ENCODE data around the gene CSPG4. TPM values are rescaled to one million over a fixed set of nuclear protein-coding genes. Genes with fewer than 3 reads are reported as not detected.

Gene CSPG4
- total and polyA plus RNA-seq, 2 of the 13 experiments (the other 11 are each of a cell fraction or from before 2014, with no cell fraction given), result 0.01 to 0.04 TPM

- TF ChIP-seq, protein P1, sequence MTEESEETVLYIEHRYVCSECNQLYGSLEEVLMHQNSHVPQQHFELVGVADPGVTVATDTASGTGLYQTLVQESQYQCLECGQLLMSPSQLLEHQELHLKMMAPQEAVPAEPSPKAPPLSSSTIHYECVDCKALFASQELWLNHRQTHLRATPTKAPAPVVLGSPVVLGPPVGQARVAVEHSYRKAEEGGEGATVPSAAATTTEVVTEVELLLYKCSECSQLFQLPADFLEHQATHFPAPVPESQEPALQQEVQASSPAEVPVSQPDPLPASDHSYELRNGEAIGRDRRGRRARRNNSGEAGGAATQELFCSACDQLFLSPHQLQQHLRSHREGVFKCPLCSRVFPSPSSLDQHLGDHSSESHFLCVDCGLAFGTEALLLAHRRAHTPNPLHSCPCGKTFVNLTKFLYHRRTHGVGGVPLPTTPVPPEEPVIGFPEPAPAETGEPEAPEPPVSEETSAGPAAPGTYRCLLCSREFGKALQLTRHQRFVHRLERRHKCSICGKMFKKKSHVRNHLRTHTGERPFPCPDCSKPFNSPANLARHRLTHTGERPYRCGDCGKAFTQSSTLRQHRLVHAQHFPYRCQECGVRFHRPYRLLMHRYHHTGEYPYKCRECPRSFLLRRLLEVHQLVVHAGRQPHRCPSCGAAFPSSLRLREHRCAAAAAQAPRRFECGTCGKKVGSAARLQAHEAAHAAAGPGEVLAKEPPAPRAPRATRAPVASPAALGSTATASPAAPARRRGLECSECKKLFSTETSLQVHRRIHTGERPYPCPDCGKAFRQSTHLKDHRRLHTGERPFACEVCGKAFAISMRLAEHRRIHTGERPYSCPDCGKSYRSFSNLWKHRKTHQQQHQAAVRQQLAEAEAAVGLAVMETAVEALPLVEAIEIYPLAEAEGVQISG (CRISPR knock-in tag; IDR thresholded peaks at IDR 0.05), result peak; percentile 87
- TF ChIP-seq ZNF136 (CRISPR knock-in tag; IDR thresholded peaks at IDR 0.05; ENCODE audit: low read depth) (peak; percentile 35; the same call in 1 of the 2 replicates), ZFX (CRISPR knock-in tag; IDR thresholded peaks at IDR 0.05; ENCODE audit: low read depth) (peak; percentile 84), PAX8 (CRISPR knock-in tag; IDR thresholded peaks at IDR 0.05; ENCODE audit: borderline replicate concordance) (peak; percentile 98; the same call in 1 of the 2 replicates), ZNF343 (CRISPR knock-in tag; IDR thresholded peaks at IDR 0.05) (peak; percentile 92), KDM6A (CRISPR knock-in tag; IDR thresholded peaks at IDR 0.05; ENCODE audit: low read depth) (no peak), ZKSCAN8 (CRISPR knock-in tag; IDR thresholded peaks at IDR 0.05; ENCODE audit: borderline replicate concordance) (no peak), JUNB (CRISPR knock-in tag; IDR thresholded peaks at IDR 0.05; ENCODE audit: borderline replicate concordance) (no peak), CBX2 (IDR thresholded peaks at IDR 0.05; ENCODE audit: low read depth, low read length) (no peak), CBX2 (CRISPR knock-in tag; IDR thresholded peaks at IDR 0.05; ENCODE audit: low read depth) (no peak), AGO1 (IDR thresholded peaks at IDR 0.05; ENCODE audit: low read depth, low read length, poor library complexity, severe bottlenecking) (peak; percentile 73), NFKB2 (CRISPR knock-in tag; IDR thresholded peaks at IDR 0.05; ENCODE audit: borderline replicate concordance) (peak; percentile 65; the same call in 1 of the 2 replicates), ZNF292 (CRISPR knock-in tag; IDR thresholded peaks at IDR 0.05; ENCODE audit: borderline replicate concordance, low read depth) (peak; percentile 42; the same call in 1 of the 2 replicates), MIER3 (CRISPR knock-in tag; IDR thresholded peaks at IDR 0.05; ENCODE audit: borderline replicate concordance) (0 out of 2 replicates have a peak, but pooled peaks have one; percentile 28), ZNF784 (CRISPR knock-in tag; IDR thresholded peaks at IDR 0.05; ENCODE audit: borderline replicate concordance) (peak; percentile 88; the same call in 1 of the 2 replicates), ZNF567 (CRISPR knock-in tag; IDR thresholded peaks at IDR 0.05; ENCODE audit: borderline replicate concordance) (peak; percentile 91), PAWR (CRISPR knock-in tag; IDR thresholded peaks at IDR 0.05; ENCODE audit: borderline replicate concordance) (no peak), ZBTB14 (CRISPR knock-in tag; IDR thresholded peaks at IDR 0.05) (peak; percentile 73; the same call in 1 of the 2 replicates), ZFP36L2 (CRISPR knock-in tag; IDR thresholded peaks at IDR 0.05) (no peak; the same call in 1 of the 2 replicates), POGK (CRISPR knock-in tag; conservative IDR thresholded peaks at IDR 0.05) (peak; percentile 82; the same call in 1 of the 2 replicates), GZF1 (CRISPR knock-in tag; IDR thresholded peaks at IDR 0.05) (peak; percentile 90; the same call in 1 of the 2 replicates), ZMYM4 (CRISPR knock-in tag; IDR thresholded peaks at IDR 0.05) (peak; percentile 91), SCMH1 (CRISPR knock-in tag; IDR thresholded peaks at IDR 0.05; ENCODE audit: borderline replicate concordance) (no peak)
Measured at GRCh38 chr15:75639709-75640482, 72.8 kb downstream of the CSPG4 start, which contains the start of gene IMP3 (continued).

Data from HepG2 (cell line).